ENCODE data around the gene FASN. TPM values are rescaled to one million over a fixed set of nuclear protein-coding genes. Genes with fewer than 3 reads are reported as not detected.

FASN gene
- total RNA-seq, 4 donors from 2014 or later: 50.4 to 110 (median 76.5) TPM

GRCh38 chr17:82090549-82091263 lies 7.3 kb downstream of the FASN start:
- Histone ChIP-seq H3K36me3 (peaks cover 0 to 99% (median 0%) of the 10 kb centered on the region in 3 donors), H3K4me1 (no peaks in the 10 kb centered on the region), H3K4me3 (no peak overlapping the region), H3K9me3 (no peaks in the 10 kb centered on the region), H3K27me3 (no peaks in the 10 kb centered on the region), H3K27ac (no peak overlapping the region)
- TF ChIP-seq POLR2A (IDR thresholded peaks at IDR 0.05) (no peak), CTCF (IDR thresholded peaks at IDR 0.05) (no peak)
- no peak for DNase-seq

GRCh38 chr17:82089723-82090548 lies 8.1 kb downstream of the FASN start:
- DNase-seq: no peak
- Histone ChIP-seq H3K27me3 (no peaks in the 10 kb centered on the region), H3K4me1 (no peaks in the 10 kb centered on the region), H3K9me3 (no peaks in the 10 kb centered on the region), H3K36me3 (peaks cover 0 to 100% (median 0%) of the 10 kb centered on the region in 3 donors), H3K4me3 (no peak overlapping the region), H3K27ac (no peak overlapping the region)
- no peak for TF ChIP-seq CTCF (IDR thresholded peaks at IDR 0.05)
- no peak for TF ChIP-seq POLR2A (IDR thresholded peaks at IDR 0.05)

- Histone ChIP-seq H3K4me1 (no peaks in the 10 kb centered on the region), H3K9me3 (no peaks in the 10 kb centered on the region), H3K4me3 (no peak overlapping the region), H3K27ac (no peak overlapping the region), H3K27me3 (no peaks in the 10 kb centered on the region), H3K36me3 (peaks cover 0 to 100% (median 0%) of the 10 kb centered on the region in 3 donors)
- DNase-seq: no peak
- TF ChIP-seq POLR2A (IDR thresholded peaks at IDR 0.05): no peak
- no peak for TF ChIP-seq CTCF (IDR thresholded peaks at IDR 0.05)
Observed at GRCh38 chr17:82088838-82089722, 9.0 kb downstream of the FASN start.

- no peak overlapping the region for H3K4me3 ChIP-seq
- peaks cover 0 to 100% (median 0%) of the 10 kb centered on the region in 3 donors for H3K36me3 ChIP-seq
- TF ChIP-seq CTCF (IDR thresholded peaks at IDR 0.05) (no peak), POLR2A (IDR thresholded peaks at IDR 0.05) (no peak)
- no peak overlapping the region for H3K27ac ChIP-seq
- DNase-seq: no peak
- no peaks in the 10 kb centered on the region for H3K4me1 ChIP-seq
- no peaks in the 10 kb centered on the region for H3K27me3 ChIP-seq
- no peaks in the 10 kb centered on the region for H3K9me3 ChIP-seq
Observed at GRCh38 chr17:82087961-82088837, 9.8 kb downstream of the FASN start.

Data from Peyer's patch (tissue), 4 donors.